COLO668 (cell line): ENCODE measurements around the gene PIGZ.

Experiments used
- DNase-seq: peaks from one replicate; lab custom pipeline; 2025; ENCODE audit not compliant: unreplicated experiment; lab: John Stamatoyannopoulos, UW

The PIGZ gene

DNA sequence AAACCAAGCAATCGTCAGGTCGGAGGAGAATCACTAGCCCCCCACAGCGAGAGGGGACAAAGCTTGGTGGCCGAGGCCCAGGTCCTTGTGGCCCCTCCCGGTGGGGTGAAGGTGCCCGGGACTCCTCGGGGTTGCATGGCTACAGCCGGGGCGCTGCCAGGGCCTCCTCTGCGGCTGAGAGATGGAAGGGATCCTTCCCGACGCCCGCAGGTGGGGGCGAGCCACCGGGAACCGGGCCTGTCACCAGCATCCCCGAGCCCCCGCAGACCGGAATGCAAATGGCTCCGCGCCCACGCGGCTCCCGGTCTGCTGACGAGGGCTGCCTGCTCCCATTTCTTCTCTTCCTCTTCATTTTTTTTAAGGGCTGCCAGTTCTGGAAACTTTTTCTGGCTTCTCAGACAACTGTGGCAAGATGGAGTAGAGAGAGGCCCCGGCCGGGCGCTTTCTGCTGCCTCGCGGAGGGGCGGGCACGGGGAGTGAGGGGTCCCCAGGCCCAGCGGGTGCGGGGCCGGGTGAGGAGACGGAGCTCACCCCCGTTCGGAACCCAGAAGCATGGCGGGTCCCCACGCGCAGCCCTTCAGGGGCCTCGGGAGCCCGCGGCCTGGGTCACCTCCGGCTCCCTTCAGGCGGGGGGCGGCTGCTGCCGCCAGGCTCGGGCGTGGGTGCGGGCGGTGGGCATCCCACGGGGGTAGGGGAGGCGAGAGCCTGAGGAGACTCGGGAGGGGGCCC, 33.5 kb upstream of the PIGZ start:
- DNase-seq = no peak

DNA sequence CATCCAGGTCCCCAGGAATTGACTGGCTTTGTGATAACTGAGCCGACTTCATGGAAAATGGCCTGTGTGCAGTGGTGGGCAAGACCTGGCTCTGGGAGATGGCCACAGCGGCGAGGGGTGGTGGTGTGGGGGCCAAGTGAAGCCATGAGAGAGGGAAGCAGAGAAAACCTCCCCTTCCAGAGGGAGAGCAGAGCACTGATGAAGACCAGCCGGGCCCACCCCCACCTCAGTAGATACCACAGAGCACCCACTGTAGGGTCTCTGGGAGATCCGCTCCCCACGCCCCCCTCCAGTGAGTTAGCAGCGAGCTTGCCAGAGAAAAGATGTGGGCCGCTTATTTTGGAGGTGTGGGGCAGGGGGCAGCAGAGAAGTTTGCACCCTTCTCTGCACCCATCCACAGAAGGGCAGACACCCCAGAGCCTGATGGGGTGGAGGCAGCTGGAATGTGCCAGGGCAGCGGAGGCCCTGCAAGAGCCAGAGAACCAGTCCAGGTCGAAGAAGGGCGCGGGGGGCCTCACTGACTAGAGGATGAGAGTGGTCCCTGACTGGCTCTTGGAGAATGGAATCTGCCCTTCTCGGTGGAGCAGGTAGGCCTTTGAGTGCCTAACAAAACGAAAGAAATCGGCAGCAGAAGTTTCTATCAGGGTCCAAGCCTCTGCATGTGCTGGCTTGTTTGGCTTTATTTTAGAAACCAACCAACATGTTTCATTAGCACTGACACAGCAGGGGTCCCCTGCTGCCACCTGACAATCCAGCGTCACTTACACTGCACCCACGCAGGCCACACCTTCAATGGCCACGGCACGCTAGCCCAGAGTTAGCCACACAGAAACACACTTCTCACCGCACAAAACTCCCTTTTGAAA, 32.7 kb upstream of the PIGZ start:
- DNase-seq = peak; percentile 10

DNA sequence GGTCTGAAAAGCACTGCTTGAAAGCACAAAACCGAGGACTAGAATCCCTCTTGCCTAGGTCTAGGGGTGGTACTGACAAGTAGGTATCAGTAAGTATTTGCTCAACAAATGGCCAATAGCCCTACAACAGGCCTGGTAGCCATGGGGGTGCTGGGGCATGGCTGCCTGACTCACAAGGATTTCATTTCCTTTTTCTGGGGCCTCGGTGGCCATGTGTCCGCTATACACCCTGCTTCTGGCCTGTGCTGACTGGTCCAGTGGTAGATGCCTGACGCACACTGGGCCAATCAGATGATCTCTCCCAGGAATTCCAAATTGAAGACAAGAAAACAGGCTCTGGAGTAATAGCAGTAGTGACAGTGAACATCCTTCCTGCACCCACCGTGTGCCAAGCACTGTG, 31.6 kb upstream of the PIGZ start:
- no peak for DNase-seq

DNA sequence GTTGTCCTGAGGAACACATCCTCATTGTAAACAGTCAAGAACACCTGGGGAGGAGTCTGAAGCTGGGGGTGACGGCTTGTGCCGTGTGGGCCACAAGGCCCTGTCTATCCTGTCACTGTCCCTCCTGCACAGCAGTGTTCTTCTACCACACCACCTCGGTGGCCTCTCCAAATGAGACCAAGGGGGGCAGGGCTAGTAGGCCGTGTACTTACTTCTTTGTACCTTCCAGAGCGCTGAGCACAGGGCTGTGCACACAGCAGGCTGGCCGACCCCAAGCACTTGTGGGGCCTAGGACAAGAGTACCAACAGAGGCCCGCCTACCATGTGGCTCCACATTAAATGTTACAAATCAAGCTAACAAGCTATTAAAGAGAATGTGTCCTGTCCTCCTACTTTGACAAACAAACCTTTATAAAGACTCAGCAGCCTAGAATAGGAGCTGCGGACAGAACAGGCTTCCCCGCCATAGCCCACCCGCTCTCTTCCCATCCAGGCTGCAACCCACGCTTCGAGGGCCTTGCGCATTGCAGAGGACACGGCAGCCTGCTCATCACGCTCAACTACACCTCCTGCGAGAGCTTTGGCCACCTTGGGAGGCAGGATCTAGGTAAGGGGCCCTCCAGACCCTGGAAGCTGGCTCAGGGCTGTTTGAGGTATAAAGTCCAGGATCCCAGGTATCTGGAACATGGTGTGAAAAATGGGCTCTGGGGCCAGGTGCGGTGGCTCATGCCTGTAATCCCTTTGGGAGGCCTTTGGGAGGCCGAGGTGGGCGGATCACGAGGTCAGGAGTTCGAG, 30.5 kb upstream of the PIGZ start:
- DNase-seq = no peak

DNA sequence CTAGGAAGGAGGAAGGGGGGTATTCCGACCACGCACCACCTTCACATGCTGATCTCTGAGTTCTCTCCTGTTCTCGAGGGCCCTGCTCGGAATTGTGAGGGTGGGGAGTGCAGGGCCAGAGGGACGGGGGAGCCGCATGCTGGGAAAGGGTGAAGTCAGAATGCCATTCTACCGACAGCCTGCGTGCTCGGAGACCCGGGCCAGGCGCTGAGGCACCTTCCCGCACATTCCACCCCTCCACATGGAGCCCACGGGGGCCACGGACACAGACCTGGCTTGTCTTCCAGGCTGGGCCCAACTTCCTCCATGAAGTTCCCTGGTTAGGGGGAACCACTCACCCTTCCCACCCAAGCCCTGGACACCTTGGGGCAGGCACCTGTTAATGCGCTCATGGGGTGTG, 28.7 kb upstream of the PIGZ start:
- DNase-seq = no peak

DNA sequence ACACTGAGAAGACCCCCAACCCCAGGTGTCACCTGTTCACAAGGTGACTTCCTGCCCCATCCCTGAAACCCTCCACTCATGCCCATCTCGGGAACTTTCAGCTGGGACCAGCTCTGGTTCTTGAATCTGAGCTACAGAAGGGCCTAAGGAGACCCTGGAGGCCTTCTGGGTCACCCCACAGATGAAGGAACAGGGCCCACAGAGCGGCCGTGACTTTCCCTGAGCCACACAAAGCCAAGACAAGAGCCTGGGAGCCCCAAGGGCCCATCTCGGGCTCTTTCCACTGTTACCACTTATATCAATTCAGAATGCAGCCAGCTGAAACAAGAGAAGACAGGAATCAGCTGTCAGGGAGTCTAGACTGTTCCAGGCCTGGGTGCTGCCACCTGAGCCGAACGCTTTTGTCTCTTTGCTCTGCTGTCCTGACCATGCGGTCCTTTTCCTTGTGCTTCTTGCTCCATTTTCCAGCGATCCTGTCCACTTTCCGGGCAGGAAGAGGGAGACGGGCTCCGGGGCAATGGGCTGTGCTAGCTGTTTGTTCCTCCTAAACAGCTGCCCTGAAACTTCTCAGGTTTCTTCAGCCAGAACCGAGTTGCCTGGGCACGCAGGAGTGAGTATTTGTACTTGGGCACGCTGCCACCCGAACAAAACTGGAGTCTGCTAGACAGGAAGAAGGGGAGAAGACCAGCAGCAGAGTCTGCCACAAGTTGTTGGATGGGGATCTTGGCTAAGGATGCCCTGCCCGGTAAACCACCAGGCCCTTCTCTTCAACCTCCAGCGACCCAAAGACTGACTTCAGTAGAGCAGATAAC, 28.0 kb upstream of the PIGZ start:
- no peak for DNase-seq

DNA sequence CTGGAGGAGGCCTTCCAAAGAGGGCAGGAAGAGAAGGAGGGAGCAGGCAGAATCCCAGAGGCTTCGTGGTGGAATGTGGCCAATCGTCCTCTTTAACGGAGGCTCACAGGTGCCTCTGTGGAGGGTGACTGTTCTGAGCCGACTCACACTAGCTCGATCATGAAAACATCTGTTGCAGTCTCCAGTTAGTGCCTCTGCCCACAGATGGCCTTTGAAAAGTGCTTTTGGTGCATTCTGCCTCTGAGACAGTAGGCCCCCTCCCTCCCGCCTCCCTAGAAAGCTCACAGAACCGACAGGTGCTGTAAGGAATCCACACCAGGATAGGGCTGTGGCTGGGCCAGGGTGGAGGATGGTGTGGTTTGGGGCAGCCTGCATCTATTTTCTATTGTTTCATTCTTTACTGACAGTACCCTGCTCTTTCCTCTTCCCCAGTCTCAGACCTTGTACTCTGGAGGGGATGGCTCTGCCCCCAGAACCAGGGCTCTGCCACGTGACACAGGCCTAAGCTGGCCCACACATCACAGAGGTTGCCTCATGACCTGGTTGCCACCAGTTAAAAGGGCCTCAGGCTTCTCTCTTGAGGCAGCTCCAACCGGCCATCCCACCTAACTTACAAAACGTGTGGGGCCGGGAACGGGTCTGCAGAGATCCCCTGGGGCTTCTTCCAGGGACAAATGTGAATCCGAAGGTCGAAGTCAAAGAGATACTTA, 27.2 kb upstream of the PIGZ start:
- peak; percentile 23 for DNase-seq

DNA sequence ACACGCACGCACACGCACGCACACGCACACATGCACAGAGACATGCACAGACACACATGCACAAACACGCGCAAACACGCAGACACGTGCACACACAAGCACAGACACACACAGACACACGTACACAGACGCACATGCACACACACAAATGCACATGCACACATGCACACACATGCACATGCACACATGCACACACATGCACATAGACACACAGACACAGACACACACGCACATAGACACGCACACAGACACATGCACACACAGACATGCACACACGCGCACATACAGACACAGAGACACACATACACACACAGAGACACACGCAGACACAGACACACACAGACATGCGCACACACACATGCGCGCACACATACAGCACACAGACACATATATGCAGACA, 26.4 kb upstream of the PIGZ start:
- no peak for DNase-seq

DNA sequence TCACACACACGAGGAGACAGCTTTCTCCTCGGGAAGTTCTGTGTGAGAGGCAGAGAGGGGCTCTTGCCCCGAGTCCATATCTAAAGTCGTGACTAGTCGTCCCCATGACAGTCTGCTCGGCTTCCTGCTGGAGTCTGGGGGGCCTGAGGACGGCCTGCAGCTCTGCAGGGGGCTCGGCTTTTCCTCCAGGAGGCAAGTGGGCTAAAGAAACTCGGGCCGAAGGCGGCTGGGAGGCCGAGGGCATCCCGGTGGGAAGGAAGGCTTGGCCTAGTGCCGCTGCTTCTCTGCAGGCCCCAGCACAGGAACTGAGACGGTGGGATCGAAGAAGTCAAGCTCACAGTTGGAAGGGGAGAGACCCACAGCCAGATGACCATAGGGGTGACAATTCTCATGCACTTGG, 25.4 kb upstream of the PIGZ start:
- DNase-seq = no peak

DNA sequence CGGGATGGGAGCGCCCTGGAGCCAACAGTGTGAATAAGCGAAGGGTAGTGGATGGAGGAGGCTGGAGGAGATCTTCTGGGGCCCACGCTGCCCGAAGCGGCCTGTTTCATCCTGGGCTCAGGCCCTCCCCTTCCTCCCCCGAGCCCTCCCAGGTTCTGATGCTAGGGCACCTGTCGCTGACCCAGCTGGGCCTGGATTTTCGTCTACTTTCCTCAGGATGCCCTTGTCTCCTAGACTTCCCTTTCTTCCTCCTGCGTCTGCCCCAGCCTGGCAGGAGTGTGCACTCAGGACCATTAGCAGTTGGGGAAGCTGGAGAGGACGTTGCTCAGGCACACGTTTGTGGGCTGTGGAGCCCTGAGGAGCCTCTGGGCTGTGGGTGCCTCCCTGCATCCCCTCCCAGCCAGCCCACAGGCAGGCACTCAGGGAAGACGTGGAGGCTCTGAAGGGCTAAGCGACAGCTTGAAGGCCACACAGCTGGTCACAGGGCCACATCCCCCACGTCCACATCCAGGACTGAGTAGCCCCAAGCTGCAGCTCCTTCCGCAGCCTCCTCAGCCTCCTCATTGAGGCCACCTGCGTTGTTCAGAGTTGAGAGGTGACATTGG, 23.9 kb upstream of the PIGZ start:
- no peak for DNase-seq

DNA sequence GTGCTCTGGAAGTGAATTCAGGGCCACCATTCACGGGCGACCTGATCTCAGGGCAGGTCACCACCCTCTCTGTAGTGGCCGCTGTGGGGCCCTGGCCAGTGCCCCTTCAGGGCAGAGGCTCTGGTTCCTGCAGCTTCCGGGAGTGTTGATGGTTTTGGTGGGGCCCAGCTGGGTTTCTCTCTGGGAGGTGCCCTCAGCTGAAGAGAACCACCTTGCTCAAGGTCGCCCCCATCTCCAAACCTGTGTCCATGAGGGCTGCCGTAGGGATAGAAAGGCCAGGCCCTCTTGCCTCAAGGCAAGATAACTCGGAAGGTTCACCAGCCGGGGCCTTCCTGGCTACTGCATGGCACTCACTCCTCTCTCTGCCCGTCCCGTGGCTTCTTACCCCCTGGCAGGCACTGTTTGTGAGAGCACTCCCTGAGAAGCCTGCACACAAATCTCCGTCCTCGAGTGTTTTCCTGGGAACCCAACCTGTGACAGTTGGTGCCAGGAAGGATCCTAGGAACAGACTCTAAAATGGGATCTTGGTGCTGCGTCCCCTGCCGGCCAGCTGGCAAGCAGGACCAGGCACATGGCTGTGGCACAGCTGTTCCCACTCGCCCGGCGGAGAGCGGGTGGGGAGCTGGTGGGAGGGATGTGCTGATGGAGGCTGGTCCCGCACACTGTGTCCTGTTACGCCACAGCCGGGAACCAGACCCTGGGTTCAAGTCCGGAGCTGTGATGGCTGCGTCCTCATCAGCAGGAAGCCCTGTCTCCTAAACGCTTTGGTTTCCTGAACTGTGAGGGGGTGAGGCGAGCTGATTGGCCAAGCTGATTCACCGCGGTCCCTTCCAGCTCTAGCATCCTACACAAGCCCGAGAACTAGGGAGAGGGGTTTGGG, 23.2 kb upstream of the PIGZ start:
- DNase-seq = no peak

DNA sequence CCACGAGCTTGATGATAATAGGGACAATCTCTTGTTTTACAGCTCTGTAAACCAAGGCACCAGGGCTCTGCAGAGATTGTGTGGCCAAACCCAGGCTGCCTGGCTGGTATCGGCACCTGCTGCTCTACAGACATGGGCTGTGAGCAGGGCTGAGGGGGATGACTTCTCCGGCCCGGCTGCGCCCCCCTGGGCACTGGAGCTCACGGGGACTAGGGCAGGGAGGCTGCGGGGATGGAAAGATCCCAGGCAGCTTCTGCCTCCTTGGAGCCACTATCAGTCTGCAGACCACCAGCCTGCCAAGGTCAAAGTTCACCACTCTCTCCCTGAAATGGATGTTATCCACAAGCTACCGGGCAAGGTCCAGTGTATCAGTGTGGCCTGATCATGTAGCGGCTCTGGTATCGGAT, 22.0 kb upstream of the PIGZ start:
- peak; percentile 15 for DNase-seq

DNA sequence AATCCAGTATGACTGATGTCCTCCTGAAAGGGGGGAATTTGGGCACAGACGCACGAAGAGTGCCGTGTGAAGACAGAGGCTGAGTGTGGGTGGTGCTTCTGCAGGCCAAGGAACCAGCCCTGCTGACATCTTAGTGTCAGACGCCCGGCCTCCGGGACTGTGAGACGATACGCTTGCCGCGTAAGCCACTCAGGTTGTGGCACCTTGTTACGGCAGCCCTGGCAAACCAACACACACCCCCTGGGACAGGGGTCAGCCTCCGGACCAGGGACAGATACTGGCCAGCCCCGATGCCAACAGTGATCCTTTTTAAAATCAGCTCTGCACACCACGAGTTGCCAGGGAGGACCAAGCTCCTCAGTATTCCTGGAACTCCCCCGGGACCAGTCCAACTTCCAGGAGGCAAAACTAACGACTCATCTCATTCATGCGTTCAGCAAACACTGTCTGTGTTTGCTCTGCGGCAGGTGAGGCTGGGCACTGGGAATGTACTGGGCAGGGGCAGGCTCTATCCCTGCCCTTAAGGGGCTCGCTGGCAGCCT, 21.2 kb upstream of the PIGZ start:
- DNase-seq = peak; percentile 74

DNA sequence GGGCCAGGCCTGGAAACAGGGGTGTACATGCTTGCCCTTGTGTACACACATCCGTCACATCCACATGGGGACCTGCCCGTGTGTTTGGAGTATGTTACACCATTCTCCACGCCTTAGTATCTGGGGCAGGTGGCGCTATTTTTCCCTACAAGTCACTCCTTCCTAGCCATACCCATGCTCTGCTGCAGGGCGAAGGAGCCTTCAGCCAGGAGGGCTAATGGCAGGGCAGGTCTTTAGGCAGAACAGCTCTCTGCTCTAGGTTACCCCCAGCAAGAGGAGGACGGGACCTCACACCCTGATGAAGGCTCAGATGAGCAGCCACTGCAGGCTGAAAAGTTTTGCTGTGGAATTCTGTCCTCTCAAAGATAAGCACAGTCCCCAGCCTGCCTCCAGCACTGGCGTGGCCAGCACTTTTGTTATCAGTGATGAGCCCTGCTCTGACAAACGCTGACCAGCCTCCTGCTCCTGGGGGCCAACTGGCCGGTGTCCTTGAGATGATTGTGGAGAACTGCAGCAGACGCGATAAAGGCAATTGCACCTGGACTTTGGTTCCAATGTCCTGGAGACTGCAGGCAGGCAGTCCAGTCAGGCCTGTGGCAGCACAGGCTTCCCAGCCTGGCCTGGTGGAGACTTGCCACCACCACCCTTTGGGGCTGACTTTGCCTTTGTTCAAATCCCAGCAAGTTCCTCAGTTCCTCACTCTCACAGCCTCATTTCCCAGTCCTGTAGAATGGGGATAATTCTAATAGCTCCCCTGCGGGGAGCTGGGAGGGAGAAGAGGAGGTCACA, 19.8 kb upstream of the PIGZ start:
- DNase-seq = peak; percentile 8

DNA sequence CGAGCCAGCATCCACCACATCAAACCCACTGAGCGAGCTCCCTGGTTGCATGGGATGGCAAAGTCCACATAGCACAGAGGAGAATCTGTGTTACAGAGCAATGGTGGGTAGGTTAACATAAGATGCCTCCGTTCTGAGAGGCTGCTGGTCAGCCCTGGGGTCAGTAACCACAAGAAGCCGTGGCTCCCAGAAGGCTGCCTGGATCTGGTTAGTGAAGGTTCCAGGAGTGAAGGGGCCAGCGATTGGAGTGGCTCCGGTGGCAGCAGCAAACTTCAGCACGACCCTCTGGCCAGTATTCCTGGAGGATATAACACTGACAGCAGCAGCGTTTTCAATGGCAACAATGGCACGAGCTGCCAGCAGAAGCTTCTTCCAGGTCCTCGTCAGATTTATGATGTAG, 18.4 kb upstream of the PIGZ start:
- no peak for DNase-seq

DNA sequence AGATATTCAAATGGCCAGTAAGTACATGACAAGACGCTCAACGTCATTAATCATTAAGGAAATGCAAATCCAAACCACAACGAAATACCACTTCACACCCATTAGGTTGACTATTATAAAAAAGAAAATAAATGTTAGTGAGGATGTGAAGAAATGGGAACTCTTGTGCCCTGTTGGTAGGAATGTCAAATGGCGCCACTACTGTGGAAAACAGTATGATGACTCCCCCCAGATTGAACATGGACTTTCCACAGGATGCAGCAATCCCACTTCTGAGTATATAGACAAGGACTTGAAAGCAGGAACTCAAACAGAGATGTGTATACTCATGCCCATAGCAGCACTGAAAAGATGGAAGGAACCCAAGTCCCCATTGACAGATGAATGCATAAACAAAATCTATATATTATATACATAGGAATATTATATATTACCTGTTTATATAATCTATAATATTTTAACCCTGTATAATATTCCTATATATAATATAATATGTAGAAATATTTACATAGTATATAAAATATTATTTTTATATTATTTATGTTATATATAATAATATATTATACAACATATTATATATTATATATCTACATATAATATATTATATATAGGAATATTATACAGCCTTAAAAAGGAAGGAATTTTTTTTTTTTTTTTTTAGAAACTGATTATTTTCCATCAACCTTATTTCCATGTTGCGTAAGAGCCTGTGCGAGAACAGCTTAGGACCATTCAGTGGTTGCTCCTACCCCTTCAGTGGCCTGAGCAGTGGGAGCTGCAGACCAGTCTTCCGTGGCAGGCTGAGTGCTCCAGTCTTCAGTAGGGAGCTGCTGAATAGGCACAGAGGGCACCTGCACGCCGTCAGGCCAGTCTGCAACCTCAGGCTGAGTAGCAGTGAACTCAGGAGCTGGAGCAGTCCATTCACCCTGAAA, 17.6 kb upstream of the PIGZ start:
- DNase-seq = no peak

DNA sequence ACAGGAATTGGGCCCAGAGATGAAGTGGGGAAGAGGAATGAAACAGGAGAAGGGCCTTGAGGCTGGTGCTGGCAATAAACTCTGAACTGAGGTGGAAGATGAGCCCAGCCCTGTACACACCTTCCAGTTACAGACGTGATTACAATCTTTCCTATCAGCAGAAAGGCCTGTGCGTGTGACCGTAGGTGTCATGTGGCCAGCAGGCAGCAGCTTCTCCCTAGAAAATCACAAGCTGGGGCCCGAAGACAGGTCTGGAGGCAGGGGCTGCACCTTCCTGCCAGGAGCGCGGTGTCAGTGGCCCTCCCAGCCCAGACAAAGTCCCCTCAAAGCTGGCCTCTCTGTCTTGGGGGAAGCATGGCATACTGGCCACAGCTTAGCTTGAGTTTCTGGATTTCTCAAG, 16.7 kb upstream of the PIGZ start:
- no peak for DNase-seq
